Left forelimb (tissue), 1 donor: ENCODE data around the gene GLYATL2.

ENCODE experiments used
- DNase-seq: peaks from one replicate; pipeline ENCODE4 v3.0.0-alpha.2; 2018; ENCODE audit warnings: low spot score

The GLYATL2 gene

GRCh38 chr11:58844361-58845005, at the start of gene GLYATL2:
Gene GLYATL2, minus strand, starts transcription at chr11:58844704. Its CDS starts 5,092 bp downstream, at chr11:58839612.
- no peak for DNase-seq

GRCh38 chr11:58893899-58894298, 49.4 kb upstream of the GLYATL2 start:
- DNase-seq = no peak

- no peak for DNase-seq
Observed at GRCh38 chr11:58888579-58888978, 44.1 kb upstream of the GLYATL2 start.

GRCh38 chr11:58887452-58887851, 42.9 kb upstream of the GLYATL2 start:
- no peak for DNase-seq

- no peak for DNase-seq
Observed at GRCh38 chr11:58880625-58881024, 36.1 kb upstream of the GLYATL2 start.

GRCh38 chr11:58880166-58880565, 35.7 kb upstream of the GLYATL2 start:
- DNase-seq = no peak

GRCh38 chr11:58867556-58867955, 23.1 kb upstream of the GLYATL2 start:
- no peak for DNase-seq

GRCh38 chr11:58866788-58867187, 22.3 kb upstream of the GLYATL2 start:
- DNase-seq = no peak

- DNase-seq = no peak
Observed at GRCh38 chr11:58864335-58864734, 19.8 kb upstream of the GLYATL2 start.

GRCh38 chr11:58863697-58864096, 19.2 kb upstream of the GLYATL2 start:
- DNase-seq = no peak

GRCh38 chr11:58861533-58861932, 17.0 kb upstream of the GLYATL2 start:
- DNase-seq = no peak

- no peak for DNase-seq
Observed at GRCh38 chr11:58856806-58857205, 12.3 kb upstream of the GLYATL2 start.

- DNase-seq = no peak
Observed at GRCh38 chr11:58845386-58845785, 882 bp upstream of the GLYATL2 start.

- DNase-seq = no peak
Observed at GRCh38 chr11:58837707-58838388, 6.7 kb downstream of the GLYATL2 start.

- no peak for DNase-seq
Observed at GRCh38 chr11:58832056-58832645, 12.4 kb downstream of the GLYATL2 start.

- no peak for DNase-seq
Observed at GRCh38 chr11:58830673-58831301, 13.7 kb downstream of the GLYATL2 start.

GRCh38 chr11:58829786-58830185, 14.7 kb downstream of the GLYATL2 start:
- no peak for DNase-seq

GRCh38 chr11:58813693-58814092, 30.8 kb downstream of the GLYATL2 start:
- DNase-seq = no peak

- DNase-seq = no peak
Observed at GRCh38 chr11:58811499-58811898, 33.0 kb downstream of the GLYATL2 start.

- no peak for DNase-seq
Observed at GRCh38 chr11:58807343-58807742, 37.2 kb downstream of the GLYATL2 start.

- DNase-seq = no peak
Observed at GRCh38 chr11:58805065-58805464, 39.4 kb downstream of the GLYATL2 start.

GRCh38 chr11:58801974-58802545, 42.4 kb downstream of the GLYATL2 start:
- DNase-seq = no peak

- DNase-seq = no peak
Observed at GRCh38 chr11:58801302-58801701, 43.2 kb downstream of the GLYATL2 start.
